ENCODE data around the gene JADE1. TPM values are rescaled to one million over a fixed set of nuclear protein-coding genes. Genes with fewer than 3 reads are reported as not detected.

The JADE1 gene
- total and polyA plus RNA-seq, 4 donors, result 5.0 to 17.6 (median 10.5) TPM

DNA sequence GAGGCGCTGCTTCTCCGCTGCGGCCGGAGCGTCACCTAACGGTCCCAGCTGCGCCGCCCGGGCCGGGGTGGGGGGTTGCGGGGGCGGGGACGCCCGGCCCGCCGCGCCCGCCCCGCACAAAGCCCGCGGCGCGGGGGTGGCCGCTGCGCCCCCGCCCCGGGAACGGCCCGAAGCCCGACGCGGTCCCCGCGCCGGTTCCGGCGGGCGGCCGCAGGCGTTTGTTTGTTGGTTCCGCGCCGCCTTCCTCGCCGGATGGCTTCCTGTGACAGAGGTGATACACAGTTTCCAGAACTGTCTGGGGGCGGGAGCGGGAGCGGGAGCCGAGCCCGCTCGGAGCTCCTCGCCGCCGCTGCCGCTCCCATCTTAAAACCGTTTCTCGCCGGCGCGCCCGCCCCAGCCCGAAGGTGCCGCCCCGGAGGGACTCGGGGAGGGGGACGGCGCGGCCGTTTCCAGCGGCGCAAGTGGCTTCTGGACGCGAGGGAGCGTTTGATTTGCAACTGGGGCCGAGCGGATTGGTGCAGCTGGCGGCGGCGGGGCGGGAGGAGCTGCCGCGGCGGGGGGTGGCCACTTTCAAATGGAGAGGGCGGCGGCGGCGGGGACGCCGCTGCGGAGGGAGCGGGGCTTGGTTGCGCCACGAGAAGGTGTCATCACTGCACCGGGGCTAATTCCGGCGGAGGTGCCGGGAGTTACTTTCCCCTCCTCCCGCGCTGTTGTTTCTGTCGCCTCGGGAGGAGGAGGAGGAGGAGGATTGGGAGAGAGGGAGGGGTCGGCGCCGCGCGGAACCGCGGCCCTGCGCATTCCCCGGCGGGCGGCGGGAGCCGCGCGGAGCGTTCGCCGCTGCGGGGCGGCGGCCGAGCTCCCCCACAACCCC is 2.3 kb downstream of the JADE1 start:
- H3K9ac ChIP-seq (ENCODE audit: low read depth in 1 of 2, low read length in 2 of 2), result peak overlapping the region in 1 of 2 donors; percentile 67
- WGBS, result under 1% methylated on average over 123 of the region's 123 CpGs
- DNase-seq (ENCODE audit: low spot score), result peak; percentile 87
- no peaks in the 10 kb centered on the region for H3K9me3 ChIP-seq (ENCODE audit: control insufficient read depth in 4 of 4, low read length in 3 of 4)
- peaks cover 5 to 23% (median 11%) of the 10 kb centered on the region in 4 donors for H3K4me1 ChIP-seq (ENCODE audit: control insufficient read depth in 4 of 4, insufficient read depth in 4 of 4, low read length in 3 of 4)
- peak overlapping the region; percentile 90 to 98 for H3K27ac ChIP-seq (ENCODE audit: low read depth in 1 of 2, low read length in 2 of 2)
- no peaks in the 10 kb centered on the region for H3K36me3 ChIP-seq (ENCODE audit: control insufficient read depth in 4 of 4, insufficient read depth in 3 of 4, low read depth in 1 of 4, low read length in 3 of 4)
- TF ChIP-seq, protein P1, sequence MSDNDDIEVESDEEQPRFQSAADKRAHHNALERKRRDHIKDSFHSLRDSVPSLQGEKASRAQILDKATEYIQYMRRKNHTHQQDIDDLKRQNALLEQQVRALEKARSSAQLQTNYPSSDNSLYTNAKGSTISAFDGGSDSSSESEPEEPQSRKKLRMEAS (IDR thresholded peaks at IDR 0.05), result no peak
- TF ChIP-seq, protein P2, sequence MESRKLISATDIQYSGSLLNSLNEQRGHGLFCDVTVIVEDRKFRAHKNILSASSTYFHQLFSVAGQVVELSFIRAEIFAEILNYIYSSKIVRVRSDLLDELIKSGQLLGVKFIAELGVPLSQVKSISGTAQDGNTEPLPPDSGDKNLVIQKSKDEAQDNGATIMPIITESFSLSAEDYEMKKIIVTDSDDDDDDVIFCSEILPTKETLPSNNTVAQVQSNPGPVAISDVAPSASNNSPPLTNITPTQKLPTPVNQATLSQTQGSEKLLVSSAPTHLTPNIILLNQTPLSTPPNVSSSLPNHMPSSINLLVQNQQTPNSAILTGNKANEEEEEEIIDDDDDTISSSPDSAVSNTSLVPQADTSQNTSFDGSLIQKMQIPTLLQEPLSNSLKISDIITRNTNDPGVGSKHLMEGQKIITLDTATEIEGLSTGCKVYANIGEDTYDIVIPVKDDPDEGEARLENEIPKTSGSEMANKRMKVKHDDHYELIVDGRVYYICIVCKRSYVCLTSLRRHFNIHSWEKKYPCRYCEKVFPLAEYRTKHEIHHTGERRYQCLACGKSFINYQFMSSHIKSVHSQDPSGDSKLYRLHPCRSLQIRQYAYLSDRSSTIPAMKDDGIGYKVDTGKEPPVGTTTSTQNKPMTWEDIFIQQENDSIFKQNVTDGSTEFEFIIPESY (IDR thresholded peaks at IDR 0.05), result no peak
- no peak for TF ChIP-seq EGR1 (IDR thresholded peaks at IDR 0.05; ENCODE audit: low read depth in 2 of 2)
- no peak for TF ChIP-seq NR2F2 (IDR thresholded peaks at IDR 0.05)
- peak; percentile 40 for TF ChIP-seq SP1 (IDR thresholded peaks at IDR 0.05)
- no peak for TF ChIP-seq FOXA1 (IDR thresholded peaks at IDR 0.05)
- peak in 1 of 2 donors; percentile 50 for TF ChIP-seq RAD21 (IDR thresholded peaks at IDR 0.05)
- TF ChIP-seq JUND (IDR thresholded peaks at IDR 0.05), result no peak
- peak; percentile 7 to 11 for TF ChIP-seq RXRA (IDR thresholded peaks at IDR 0.05)
- TF ChIP-seq HNF4A (conservative IDR thresholded peaks at IDR 0.05), result no peak
- TF ChIP-seq YY1 (IDR thresholded peaks at IDR 0.05), result peak; percentile 59
- peak in 1 of 2 donors; percentile 51 for TF ChIP-seq GABPA (IDR thresholded peaks at IDR 0.05 in 1 of 2, conservative IDR thresholded peaks at IDR 0.05 in 1 of 2)
- no peak for TF ChIP-seq HNF4G (IDR thresholded peaks at IDR 0.05)
- TF ChIP-seq, protein P3, sequence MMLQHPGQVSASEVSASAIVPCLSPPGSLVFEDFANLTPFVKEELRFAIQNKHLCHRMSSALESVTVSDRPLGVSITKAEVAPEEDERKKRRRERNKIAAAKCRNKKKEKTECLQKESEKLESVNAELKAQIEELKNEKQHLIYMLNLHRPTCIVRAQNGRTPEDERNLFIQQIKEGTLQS (IDR thresholded peaks at IDR 0.05), result peak; percentile 69
- TF ChIP-seq FOXA2 (IDR thresholded peaks at IDR 0.05), result no peak
- TF ChIP-seq, protein P4, sequence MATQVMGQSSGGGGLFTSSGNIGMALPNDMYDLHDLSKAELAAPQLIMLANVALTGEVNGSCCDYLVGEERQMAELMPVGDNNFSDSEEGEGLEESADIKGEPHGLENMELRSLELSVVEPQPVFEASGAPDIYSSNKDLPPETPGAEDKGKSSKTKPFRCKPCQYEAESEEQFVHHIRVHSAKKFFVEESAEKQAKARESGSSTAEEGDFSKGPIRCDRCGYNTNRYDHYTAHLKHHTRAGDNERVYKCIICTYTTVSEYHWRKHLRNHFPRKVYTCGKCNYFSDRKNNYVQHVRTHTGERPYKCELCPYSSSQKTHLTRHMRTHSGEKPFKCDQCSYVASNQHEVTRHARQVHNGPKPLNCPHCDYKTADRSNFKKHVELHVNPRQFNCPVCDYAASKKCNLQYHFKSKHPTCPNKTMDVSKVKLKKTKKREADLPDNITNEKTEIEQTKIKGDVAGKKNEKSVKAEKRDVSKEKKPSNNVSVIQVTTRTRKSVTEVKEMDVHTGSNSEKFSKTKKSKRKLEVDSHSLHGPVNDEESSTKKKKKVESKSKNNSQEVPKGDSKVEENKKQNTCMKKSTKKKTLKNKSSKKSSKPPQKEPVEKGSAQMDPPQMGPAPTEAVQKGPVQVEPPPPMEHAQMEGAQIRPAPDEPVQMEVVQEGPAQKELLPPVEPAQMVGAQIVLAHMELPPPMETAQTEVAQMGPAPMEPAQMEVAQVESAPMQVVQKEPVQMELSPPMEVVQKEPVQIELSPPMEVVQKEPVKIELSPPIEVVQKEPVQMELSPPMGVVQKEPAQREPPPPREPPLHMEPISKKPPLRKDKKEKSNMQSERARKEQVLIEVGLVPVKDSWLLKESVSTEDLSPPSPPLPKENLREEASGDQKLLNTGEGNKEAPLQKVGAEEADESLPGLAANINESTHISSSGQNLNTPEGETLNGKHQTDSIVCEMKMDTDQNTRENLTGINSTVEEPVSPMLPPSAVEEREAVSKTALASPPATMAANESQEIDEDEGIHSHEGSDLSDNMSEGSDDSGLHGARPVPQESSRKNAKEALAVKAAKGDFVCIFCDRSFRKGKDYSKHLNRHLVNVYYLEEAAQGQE (IDR thresholded peaks at IDR 0.05), result peak; percentile 71
- TF ChIP-seq, protein P5, sequence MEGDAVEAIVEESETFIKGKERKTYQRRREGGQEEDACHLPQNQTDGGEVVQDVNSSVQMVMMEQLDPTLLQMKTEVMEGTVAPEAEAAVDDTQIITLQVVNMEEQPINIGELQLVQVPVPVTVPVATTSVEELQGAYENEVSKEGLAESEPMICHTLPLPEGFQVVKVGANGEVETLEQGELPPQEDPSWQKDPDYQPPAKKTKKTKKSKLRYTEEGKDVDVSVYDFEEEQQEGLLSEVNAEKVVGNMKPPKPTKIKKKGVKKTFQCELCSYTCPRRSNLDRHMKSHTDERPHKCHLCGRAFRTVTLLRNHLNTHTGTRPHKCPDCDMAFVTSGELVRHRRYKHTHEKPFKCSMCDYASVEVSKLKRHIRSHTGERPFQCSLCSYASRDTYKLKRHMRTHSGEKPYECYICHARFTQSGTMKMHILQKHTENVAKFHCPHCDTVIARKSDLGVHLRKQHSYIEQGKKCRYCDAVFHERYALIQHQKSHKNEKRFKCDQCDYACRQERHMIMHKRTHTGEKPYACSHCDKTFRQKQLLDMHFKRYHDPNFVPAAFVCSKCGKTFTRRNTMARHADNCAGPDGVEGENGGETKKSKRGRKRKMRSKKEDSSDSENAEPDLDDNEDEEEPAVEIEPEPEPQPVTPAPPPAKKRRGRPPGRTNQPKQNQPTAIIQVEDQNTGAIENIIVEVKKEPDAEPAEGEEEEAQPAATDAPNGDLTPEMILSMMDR (IDR thresholded peaks at IDR 0.05; ENCODE audit: low read depth, low read length, missing input control), result no peak
- peak overlapping the region; percentile 51 to 98 (median 88) for H3K4me3 ChIP-seq (ENCODE audit: low read depth in 1 of 3, low read length in 3 of 3)
- H3K27me3 ChIP-seq (ENCODE audit: control insufficient read depth in 4 of 4, insufficient read depth in 4 of 4, low read length in 3 of 4), result no peaks in the 10 kb centered on the region
